Peyer's patch (tissue), 4 donors: ENCODE results near the gene LYZL4. TPM values are rescaled to one million over a fixed set of nuclear protein-coding genes. Genes with fewer than 3 reads are reported as not detected.

Source experiments
- DNase-seq, 3 donors: peaks; one replicate each; pipeline ENCODE4 v3.0.0-alpha.2; 2017 to 2019
- H3K27ac ChIP-seq, 4 donors: fragments of 200-600 bp; sonication (generic); one replicate each; pipeline ENCODE4 v1.5.1; 2016 to 2019
- H3K27me3 ChIP-seq, 2 donors: fragments of 200-600 bp; sonication (generic); one replicate each; pipeline ENCODE4 v1.5.1; 2019
- H3K36me3 ChIP-seq, 3 donors: fragments of 200-600 bp; sonication (generic); one replicate each; pipeline ENCODE4 v1.5.1; 2016 to 2019
- H3K4me1 ChIP-seq, 4 donors: fragments of 200-600 bp; sonication (generic); one replicate each; pipeline ENCODE4 v1.5.1; 2016 to 2019
- H3K4me3 ChIP-seq, 4 donors: fragments of 200-600 bp; sonication (generic); 1 replicate in 3 of 4; 2 replicates in 1 of 4; pipeline ENCODE4 v1.5.1; 2016 to 2019; ENCODE audit warnings: mild to moderate bottlenecking in 1 of 4
- H3K9me3 ChIP-seq, 4 donors: fragments of 200-600 bp; sonication (generic); one replicate each; pipeline ENCODE4 v1.5.1; 2016 to 2019; ENCODE audit warnings: mild to moderate bottlenecking in 1 of 4
- POLR2A ChIP-seq, 2 donors: fragments of 450-650 bp; IDR thresholded peaks; one replicate each; pipeline ENCODE4 v1.5.1; 2017; ENCODE audit warnings: antibody characterized with exemption in 2 of 2, mild to moderate bottlenecking in 2 of 2, moderate library complexity in 2 of 2
- total RNA-seq, 4 donors: library from RNA; depleted of rRNA; stranded (reverse); fragments of >200 nt; gene quantifications; one replicate each; pipeline ENCODE4 v1.1.0, GENCODE V29; 2016
- TF ChIP-seq, protein P1 (sequence below), 6 experiments: fragments of 450-650 bp in 4 of 6; fragments of 200-600 bp in 2 of 6; sonication (generic) in 1 of 6; IDR thresholded peaks; one replicate each; pipeline ENCODE4 v1.5.1; 2017 to 2019; ENCODE audit warnings: antibody characterized with exemption in 6 of 6, mild to moderate bottlenecking in 3 of 6, moderate library complexity in 1 of 6

LYZL4 gene
- total RNA-seq, 4 donors from 2014 or later: not detected

DNA sequence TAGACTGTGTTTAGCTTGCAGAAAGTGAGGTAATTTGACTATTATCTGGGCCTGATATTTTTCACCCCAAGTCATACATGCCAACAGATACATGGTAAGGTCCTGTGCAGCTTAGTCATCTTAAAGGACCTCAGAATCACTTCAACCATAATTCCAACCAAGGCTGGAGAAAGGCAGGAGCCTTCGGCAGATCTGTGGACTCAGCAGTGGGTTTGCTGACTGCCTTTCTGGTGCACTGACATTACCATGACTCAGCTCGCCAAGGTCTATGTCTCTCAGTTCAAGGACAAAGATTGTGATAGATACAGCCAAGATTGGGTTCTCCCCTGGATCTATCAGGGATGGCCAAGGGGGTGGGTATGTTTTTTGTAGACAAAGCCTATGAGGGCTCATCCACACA lies 32.7 kb downstream of the LYZL4 start:
- TF ChIP-seq POLR2A (IDR thresholded peaks at IDR 0.05): no peak
- TF ChIP-seq, protein P1, sequence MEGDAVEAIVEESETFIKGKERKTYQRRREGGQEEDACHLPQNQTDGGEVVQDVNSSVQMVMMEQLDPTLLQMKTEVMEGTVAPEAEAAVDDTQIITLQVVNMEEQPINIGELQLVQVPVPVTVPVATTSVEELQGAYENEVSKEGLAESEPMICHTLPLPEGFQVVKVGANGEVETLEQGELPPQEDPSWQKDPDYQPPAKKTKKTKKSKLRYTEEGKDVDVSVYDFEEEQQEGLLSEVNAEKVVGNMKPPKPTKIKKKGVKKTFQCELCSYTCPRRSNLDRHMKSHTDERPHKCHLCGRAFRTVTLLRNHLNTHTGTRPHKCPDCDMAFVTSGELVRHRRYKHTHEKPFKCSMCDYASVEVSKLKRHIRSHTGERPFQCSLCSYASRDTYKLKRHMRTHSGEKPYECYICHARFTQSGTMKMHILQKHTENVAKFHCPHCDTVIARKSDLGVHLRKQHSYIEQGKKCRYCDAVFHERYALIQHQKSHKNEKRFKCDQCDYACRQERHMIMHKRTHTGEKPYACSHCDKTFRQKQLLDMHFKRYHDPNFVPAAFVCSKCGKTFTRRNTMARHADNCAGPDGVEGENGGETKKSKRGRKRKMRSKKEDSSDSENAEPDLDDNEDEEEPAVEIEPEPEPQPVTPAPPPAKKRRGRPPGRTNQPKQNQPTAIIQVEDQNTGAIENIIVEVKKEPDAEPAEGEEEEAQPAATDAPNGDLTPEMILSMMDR (IDR thresholded peaks at IDR 0.05): no peak
- Histone ChIP-seq H3K36me3 (no peaks in the 10 kb centered on the region), H3K4me1 (no peaks in the 10 kb centered on the region), H3K9me3 (no peaks in the 10 kb centered on the region), H3K4me3 (no peak overlapping the region), H3K27ac (no peak overlapping the region), H3K27me3 (no peaks in the 10 kb centered on the region)
- no peak for DNase-seq

GRCh38 chr3:42376344-42376798 lies 34.0 kb downstream of the LYZL4 start:
- Histone ChIP-seq H3K9me3 (no peaks in the 10 kb centered on the region), H3K36me3 (no peaks in the 10 kb centered on the region), H3K4me3 (no peak overlapping the region), H3K27ac (no peak overlapping the region), H3K4me1 (no peaks in the 10 kb centered on the region), H3K27me3 (no peaks in the 10 kb centered on the region)
- DNase-seq: no peak
- TF ChIP-seq, protein P1 (IDR thresholded peaks at IDR 0.05): no peak
- no peak for TF ChIP-seq POLR2A (IDR thresholded peaks at IDR 0.05)

GRCh38 chr3:42375121-42375800 lies 35.1 kb downstream of the LYZL4 start:
- Histone ChIP-seq H3K27ac (no peak overlapping the region), H3K27me3 (no peaks in the 10 kb centered on the region), H3K9me3 (no peaks in the 10 kb centered on the region), H3K4me3 (no peak overlapping the region), H3K4me1 (no peaks in the 10 kb centered on the region), H3K36me3 (no peaks in the 10 kb centered on the region)
- DNase-seq: no peak
- TF ChIP-seq, protein P1 (IDR thresholded peaks at IDR 0.05): no peak
- no peak for TF ChIP-seq POLR2A (IDR thresholded peaks at IDR 0.05)

GRCh38 chr3:42371776-42372175 lies 38.6 kb downstream of the LYZL4 start:
- Histone ChIP-seq H3K27ac (no peak overlapping the region), H3K36me3 (no peaks in the 10 kb centered on the region), H3K4me3 (no peak overlapping the region), H3K4me1 (peaks cover 0 to 7% (median 0%) of the 10 kb centered on the region in 4 donors), H3K27me3 (no peaks in the 10 kb centered on the region), H3K9me3 (no peaks in the 10 kb centered on the region)
- no peak for DNase-seq
- TF ChIP-seq POLR2A (IDR thresholded peaks at IDR 0.05): no peak
- TF ChIP-seq, protein P1 (IDR thresholded peaks at IDR 0.05): no peak

- Histone ChIP-seq H3K36me3 (no peaks in the 10 kb centered on the region), H3K27ac (no peak overlapping the region), H3K4me3 (no peak overlapping the region), H3K9me3 (no peaks in the 10 kb centered on the region), H3K27me3 (no peaks in the 10 kb centered on the region), H3K4me1 (peaks cover 0 to 7% (median 0%) of the 10 kb centered on the region in 4 donors)
- DNase-seq: no peak
- TF ChIP-seq, protein P1 (IDR thresholded peaks at IDR 0.05): no peak
Observed at GRCh38 chr3:42369832-42370231, 40.6 kb downstream of the LYZL4 start.
